NT2/D1 (cell line): Measurements from ENCODE around the gene KAZN.

Experiments used
- SUZ12 ChIP-seq: IDR thresholded peaks from 2 replicates; pipeline ENCODE4 v1.6.1; 2011; ENCODE audit not compliant: insufficient read length, insufficient read depth; ENCODE audit errors: extremely low read depth
- ZNF274 ChIP-seq: IDR thresholded peaks from 2 replicates; pipeline ENCODE4 v1.6.1; 2011; ENCODE audit warnings: mild to moderate bottlenecking, low read depth, low read length

DNA sequence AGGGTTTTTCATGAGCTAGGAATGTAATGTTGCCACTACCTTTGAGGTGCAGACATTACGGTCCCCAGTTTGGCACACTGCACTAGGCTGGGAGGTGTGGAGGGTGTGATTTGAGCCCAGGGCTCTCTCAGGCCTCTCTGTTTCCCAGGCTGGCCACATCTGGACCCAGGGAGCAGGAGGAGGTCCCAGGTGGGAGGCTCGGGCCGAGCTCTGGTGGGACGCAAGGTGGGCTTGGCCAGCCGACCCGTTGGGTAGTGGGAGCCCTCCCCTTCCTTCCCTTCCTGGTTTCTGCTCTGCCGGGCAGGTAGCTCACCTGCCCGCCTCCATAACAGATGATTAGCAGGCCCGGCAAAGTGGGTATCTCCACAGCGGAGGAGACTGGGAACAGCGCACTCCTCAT is 408.9 kb downstream of the KAZN start:
- TF ChIP-seq ZNF274 (no peak), SUZ12 (no peak)
